ENCODE measurements around the gene PDLIM1. TPM values are rescaled to one million over a fixed set of nuclear protein-coding genes. Genes with fewer than 3 reads are reported as not detected.

The PDLIM1 gene
- polyA plus RNA-seq, 2 donors = 79.9 to 117 TPM

DNA sequence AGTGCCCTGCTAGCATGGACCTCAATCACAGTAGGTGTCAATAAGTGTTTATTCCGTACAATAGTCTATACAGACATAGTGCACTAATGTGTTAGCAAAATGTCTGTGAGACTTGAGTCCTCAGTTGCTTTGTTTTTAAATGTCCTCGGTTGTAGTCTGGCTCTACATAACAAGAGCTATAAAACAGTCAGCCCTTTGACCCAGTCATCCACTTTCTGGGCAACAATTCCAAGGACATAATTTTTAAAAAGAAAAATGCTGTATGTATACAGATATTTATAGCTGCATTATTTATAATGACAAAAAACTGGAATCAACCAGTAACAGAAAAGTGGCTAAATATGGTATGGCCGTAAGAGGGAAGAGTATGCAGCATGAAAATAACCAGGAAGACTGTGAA lies 2.8 kb upstream of the PDLIM1 start:
- no peak overlapping the region for H3K27ac ChIP-seq (ENCODE audit: low read depth in 2 of 2, low read length in 1 of 2)
- H3K4me1 ChIP-seq (ENCODE audit: control insufficient read depth in 2 of 2, insufficient read depth in 2 of 2, low read length in 1 of 2) = peaks cover 11 to 17% of the 10 kb centered on the region in 2 donors
- no peaks in the 10 kb centered on the region for H3K27me3 ChIP-seq (ENCODE audit: control insufficient read depth in 1 of 2, insufficient read depth in 2 of 2, low read length in 2 of 2)
- WGBS, 2 donors = 83 to 85% methylated on average over 3 of the region's 3 CpGs
- no peaks in the 10 kb centered on the region for H3K9me3 ChIP-seq (ENCODE audit: control insufficient read depth in 2 of 2, insufficient read depth in 1 of 2, low read depth in 1 of 2, low read length in 1 of 2)
- H3K4me3 ChIP-seq (ENCODE audit: low read depth in 1 of 2, low read length in 2 of 2) = no peak overlapping the region
- no peaks in the 10 kb centered on the region for H3K36me3 ChIP-seq (ENCODE audit: control insufficient read depth in 2 of 2, insufficient read depth in 2 of 2, low read length in 1 of 2)

DNA sequence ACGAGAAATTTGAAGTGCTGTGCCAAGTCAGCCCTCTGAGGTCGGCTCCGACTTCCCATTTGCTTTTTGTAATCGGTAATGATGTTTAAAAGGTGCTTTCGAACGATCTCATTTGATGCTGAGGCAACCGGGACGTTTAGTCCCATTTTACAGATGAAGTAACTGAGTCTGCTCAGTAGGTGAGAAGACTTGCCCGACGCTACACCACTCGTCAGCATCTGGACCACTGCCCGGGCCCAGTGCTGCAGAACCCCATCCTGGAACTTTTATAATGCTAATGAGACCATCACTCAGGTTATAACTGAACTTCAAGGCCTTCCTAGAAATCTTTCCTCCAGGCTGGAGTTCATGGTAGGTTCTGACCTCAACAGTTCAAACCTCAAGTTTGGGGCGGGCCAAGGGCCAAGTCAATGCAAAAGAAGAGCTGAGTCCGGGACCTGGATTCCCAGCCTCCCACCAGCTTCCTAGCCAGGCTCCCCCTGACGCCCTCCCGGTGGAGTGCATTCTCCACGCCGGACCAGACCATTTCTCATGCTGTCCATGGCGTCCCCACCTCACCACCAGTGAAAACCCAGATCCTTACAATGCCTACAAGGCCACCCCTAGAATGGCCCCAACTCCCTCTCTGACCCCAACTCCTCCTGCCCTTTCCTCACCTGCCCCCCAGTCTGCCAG lies 699 bp upstream of the PDLIM1 start:
- peaks cover 11 to 22% of the 10 kb centered on the region in 2 donors for H3K4me1 ChIP-seq (ENCODE audit: control insufficient read depth in 2 of 2, insufficient read depth in 2 of 2, low read length in 1 of 2)
- 55% methylated on average over 19 of the region's 19 CpGs for WGBS, 2 donors

DNA sequence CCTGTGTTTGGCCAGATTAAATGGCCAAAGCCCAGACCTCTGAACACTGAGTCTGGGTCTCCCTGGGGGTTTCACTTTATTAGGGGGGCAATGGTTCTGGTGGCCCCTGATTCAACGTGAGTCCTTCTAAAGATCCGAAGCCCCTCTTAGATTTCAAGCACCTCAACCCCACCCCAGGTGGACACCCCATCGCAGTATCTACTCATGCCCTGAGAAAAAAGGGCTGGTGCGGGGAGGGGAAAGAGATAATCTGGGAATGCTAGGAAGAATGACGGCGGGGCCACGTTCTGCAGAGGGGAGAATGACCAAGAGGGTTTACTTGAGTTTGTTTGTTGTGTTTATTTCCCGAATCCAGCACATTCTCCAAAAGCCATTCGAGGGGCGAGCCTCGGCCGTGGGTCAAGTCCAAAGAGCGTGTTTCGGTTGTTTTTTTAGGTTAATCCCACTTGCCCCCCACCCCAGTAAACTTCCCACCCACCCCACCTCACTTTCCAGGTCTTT lies 832 bp downstream of the PDLIM1 start:
- Histone ChIP-seq H3K9me3 (ENCODE audit: control insufficient read depth in 2 of 2, insufficient read depth in 1 of 2, low read depth in 1 of 2, low read length in 1 of 2) (no peaks in the 10 kb centered on the region), H3K4me3 (ENCODE audit: low read depth in 1 of 2, low read length in 2 of 2) (peak overlapping the region; percentile 71 to 97), H3K27ac (ENCODE audit: low read depth in 2 of 2, low read length in 1 of 2) (peak overlapping the region; percentile 84 to 85), H3K4me1 (ENCODE audit: control insufficient read depth in 2 of 2, insufficient read depth in 2 of 2, low read length in 1 of 2) (peaks cover 7 to 17% of the 10 kb centered on the region in 2 donors), H3K36me3 (ENCODE audit: control insufficient read depth in 2 of 2, insufficient read depth in 2 of 2, low read length in 1 of 2) (no peaks in the 10 kb centered on the region), H3K27me3 (ENCODE audit: control insufficient read depth in 1 of 2, insufficient read depth in 2 of 2, low read length in 2 of 2) (no peaks in the 10 kb centered on the region)
- WGBS, 2 donors = 19 to 26% methylated on average over 14 of the region's 14 CpGs

More for the DNA sequence above, 699 bp upstream of the PDLIM1 start:
- Histone ChIP-seq H3K27ac (ENCODE audit: low read depth in 2 of 2, low read length in 1 of 2) (peak overlapping the region; percentile 74 to 82), H3K36me3 (ENCODE audit: control insufficient read depth in 2 of 2, insufficient read depth in 2 of 2, low read length in 1 of 2) (no peaks in the 10 kb centered on the region), H3K4me3 (ENCODE audit: low read depth in 1 of 2, low read length in 2 of 2) (peak overlapping the region; percentile 48 to 71), H3K9me3 (ENCODE audit: control insufficient read depth in 2 of 2, insufficient read depth in 1 of 2, low read depth in 1 of 2, low read length in 1 of 2) (no peaks in the 10 kb centered on the region), H3K27me3 (ENCODE audit: control insufficient read depth in 1 of 2, insufficient read depth in 2 of 2, low read length in 2 of 2) (no peaks in the 10 kb centered on the region)

DNA sequence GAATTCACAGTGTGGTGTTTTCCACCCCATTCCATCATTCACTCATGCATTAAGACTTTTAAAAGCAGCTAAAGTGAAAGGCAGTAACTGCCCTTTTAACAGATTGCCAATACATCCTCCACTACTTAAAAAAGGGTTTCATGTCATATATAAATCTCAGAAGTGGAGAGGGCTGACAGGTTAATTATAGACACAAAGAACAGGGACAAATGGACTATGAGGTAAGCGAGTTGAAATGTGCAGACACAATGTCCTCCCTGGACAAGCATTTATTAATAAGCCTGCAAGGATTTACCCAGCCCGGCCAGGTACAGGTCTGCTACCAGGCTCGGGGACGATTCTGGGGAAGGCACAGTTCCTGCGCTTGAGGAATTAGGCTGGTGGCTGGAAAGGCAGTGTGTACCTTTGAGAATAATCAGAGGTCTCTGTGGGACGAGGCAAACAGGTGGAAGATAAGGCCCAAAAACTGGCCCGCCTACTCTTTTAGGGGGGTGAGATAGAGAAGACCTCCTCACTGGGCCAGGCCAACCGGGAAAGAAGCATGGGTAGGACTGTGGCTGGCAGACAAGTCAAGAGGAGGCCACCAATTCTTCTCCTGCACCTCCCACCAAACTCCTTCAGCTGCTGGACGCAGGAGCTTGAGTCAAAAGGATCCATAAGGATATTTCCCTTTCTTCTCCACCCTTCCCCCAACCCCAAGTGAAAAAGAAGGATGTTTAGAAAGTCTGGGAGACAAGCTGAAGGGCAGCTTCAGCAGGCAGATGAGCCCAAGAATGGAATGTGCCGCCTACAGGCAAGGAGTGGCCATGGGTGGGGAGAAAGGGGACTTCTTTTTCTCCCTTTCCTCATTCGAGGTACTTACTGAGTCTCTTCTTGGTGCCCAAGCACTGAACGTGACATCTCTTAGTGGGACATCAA lies 1.5 kb downstream of the PDLIM1 start:
- peaks cover 4 to 14% of the 10 kb centered on the region in 2 donors for H3K4me1 ChIP-seq (ENCODE audit: control insufficient read depth in 2 of 2, insufficient read depth in 2 of 2, low read length in 1 of 2)
- WGBS, 2 donors = 36 to 38% methylated on average over 12 of the region's 12 CpGs
- peak overlapping the region; percentile 71 to 97 for H3K4me3 ChIP-seq (ENCODE audit: low read depth in 1 of 2, low read length in 2 of 2)
- H3K36me3 ChIP-seq (ENCODE audit: control insufficient read depth in 2 of 2, insufficient read depth in 2 of 2, low read length in 1 of 2) = no peaks in the 10 kb centered on the region
- H3K27ac ChIP-seq (ENCODE audit: low read depth in 2 of 2, low read length in 1 of 2) = peak overlapping the region; percentile 84 to 85
- H3K27me3 ChIP-seq (ENCODE audit: control insufficient read depth in 1 of 2, insufficient read depth in 2 of 2, low read length in 2 of 2) = no peaks in the 10 kb centered on the region
- no peaks in the 10 kb centered on the region for H3K9me3 ChIP-seq (ENCODE audit: control insufficient read depth in 2 of 2, insufficient read depth in 1 of 2, low read depth in 1 of 2, low read length in 1 of 2)

DNA sequence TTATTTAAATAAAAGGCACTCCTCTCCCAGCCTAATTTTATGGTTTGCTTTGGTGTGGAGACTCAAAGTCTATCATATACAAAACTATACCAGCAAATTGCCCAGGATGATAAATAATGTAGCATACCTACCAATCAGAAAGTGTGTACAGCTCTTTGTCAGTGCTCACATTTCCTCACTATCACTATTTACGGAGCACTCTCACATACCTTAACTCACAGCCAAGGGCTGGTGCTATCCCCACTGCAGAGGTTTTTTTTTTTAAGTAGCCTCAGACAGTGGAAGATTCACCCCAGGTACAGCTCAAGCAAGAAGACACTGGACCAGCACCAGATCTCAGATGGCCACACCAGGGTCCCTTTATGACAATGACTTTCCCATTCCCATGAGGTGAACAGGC lies 2.5 kb downstream of the PDLIM1 start:
- 44 to 55% methylated on average over 1 of the region's 1 CpG for WGBS, 2 donors
- no peaks in the 10 kb centered on the region for H3K9me3 ChIP-seq (ENCODE audit: control insufficient read depth in 2 of 2, insufficient read depth in 1 of 2, low read depth in 1 of 2, low read length in 1 of 2)
- H3K4me3 ChIP-seq (ENCODE audit: low read depth in 1 of 2, low read length in 2 of 2) = no peak overlapping the region
- H3K27me3 ChIP-seq (ENCODE audit: control insufficient read depth in 1 of 2, insufficient read depth in 2 of 2, low read length in 2 of 2) = no peaks in the 10 kb centered on the region
- H3K4me1 ChIP-seq (ENCODE audit: control insufficient read depth in 2 of 2, insufficient read depth in 2 of 2, low read length in 1 of 2) = peaks cover 4 to 14% of the 10 kb centered on the region in 2 donors
- H3K27ac ChIP-seq (ENCODE audit: low read depth in 2 of 2, low read length in 1 of 2) = peak overlapping the region in 1 of 2 donors; percentile 15
- H3K36me3 ChIP-seq (ENCODE audit: control insufficient read depth in 2 of 2, insufficient read depth in 2 of 2, low read length in 1 of 2) = no peaks in the 10 kb centered on the region

DNA sequence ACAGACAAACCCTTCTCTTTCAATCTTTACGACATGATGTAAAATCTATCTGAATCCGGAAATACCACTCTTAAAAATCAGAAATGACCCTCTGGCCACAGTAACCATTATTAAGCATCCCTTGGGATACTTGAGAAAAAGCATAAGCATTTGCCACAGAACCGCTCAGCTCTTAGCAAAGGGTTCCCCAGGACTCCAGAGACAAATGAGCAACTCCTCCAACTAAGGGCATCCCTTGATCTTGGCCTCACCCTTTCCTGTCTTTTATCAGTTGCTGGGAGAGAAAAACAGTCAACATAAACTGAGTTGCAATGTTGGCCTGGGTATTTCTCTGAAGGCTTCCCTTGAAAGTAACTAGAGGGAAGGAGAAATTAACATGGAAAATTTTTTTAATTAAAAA lies 3.5 kb downstream of the PDLIM1 start:
- Histone ChIP-seq H3K4me1 (ENCODE audit: control insufficient read depth in 2 of 2, insufficient read depth in 2 of 2, low read length in 1 of 2) (peaks cover 4 to 14% of the 10 kb centered on the region in 2 donors), H3K4me3 (ENCODE audit: low read depth in 1 of 2, low read length in 2 of 2) (no peak overlapping the region)
- WGBS, 2 donors = 44 to 60% methylated on average over 3 of the region's 3 CpGs

DNA sequence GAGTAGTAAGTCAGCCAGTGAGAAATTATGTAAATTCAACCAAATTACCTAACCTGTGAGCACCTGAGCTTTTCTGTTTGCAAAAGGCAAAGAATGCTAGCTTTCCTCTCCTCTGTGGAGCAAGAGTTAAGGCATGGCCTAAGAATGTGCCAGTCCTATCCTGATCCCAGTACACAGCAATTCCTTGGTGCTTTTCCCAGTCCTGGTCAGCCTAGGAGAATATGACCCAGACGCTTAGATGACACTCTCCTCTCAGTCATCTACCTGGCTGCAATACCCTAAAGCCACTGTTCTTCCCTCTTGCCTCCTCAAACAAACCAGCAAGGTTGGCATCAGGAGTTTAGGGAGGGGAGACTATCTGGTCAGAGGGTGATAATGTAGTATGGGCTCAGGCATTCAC lies 4.1 kb downstream of the PDLIM1 start:
- Histone ChIP-seq H3K4me3 (ENCODE audit: low read depth in 1 of 2, low read length in 2 of 2) (no peak overlapping the region), H3K27ac (ENCODE audit: low read depth in 2 of 2, low read length in 1 of 2) (no peak overlapping the region), H3K9me3 (ENCODE audit: control insufficient read depth in 2 of 2, insufficient read depth in 1 of 2, low read depth in 1 of 2, low read length in 1 of 2) (no peaks in the 10 kb centered on the region), H3K36me3 (ENCODE audit: control insufficient read depth in 2 of 2, insufficient read depth in 2 of 2, low read length in 1 of 2) (no peaks in the 10 kb centered on the region), H3K27me3 (ENCODE audit: control insufficient read depth in 1 of 2, insufficient read depth in 2 of 2, low read length in 2 of 2) (no peaks in the 10 kb centered on the region), H3K4me1 (ENCODE audit: control insufficient read depth in 2 of 2, insufficient read depth in 2 of 2, low read length in 1 of 2) (peaks cover 4 to 14% of the 10 kb centered on the region in 2 donors)
- WGBS, 2 donors = 45 to 61% methylated on average over 1 of the region's 1 CpG

More for the DNA sequence above, 3.5 kb downstream of the PDLIM1 start:
- Histone ChIP-seq H3K36me3 (ENCODE audit: control insufficient read depth in 2 of 2, insufficient read depth in 2 of 2, low read length in 1 of 2) (no peaks in the 10 kb centered on the region), H3K9me3 (ENCODE audit: control insufficient read depth in 2 of 2, insufficient read depth in 1 of 2, low read depth in 1 of 2, low read length in 1 of 2) (no peaks in the 10 kb centered on the region), H3K27me3 (ENCODE audit: control insufficient read depth in 1 of 2, insufficient read depth in 2 of 2, low read length in 2 of 2) (no peaks in the 10 kb centered on the region), H3K27ac (ENCODE audit: low read depth in 2 of 2, low read length in 1 of 2) (no peak overlapping the region)

DNA sequence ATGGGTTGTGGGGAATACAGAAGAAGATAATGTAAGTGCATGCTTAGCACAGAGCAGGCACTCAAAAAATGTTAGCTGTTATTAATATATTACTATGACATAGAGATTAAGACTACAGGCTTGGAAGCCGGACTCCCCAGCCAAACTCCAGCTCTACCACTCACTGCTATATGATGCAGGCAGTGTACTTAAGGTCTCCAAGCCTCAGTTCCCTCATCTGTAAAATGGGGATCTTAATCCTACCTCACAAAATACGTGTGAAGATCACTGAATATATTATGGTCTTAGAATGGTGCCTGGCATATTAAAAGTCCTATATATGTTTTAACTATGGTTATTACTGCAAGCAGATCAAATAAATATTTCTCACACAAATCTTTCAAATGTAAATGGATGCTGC lies 5.2 kb downstream of the PDLIM1 start:
- 75 to 80% methylated on average over 2 of the region's 2 CpGs for WGBS, 2 donors
- Histone ChIP-seq H3K9me3 (ENCODE audit: control insufficient read depth in 2 of 2, insufficient read depth in 1 of 2, low read depth in 1 of 2, low read length in 1 of 2) (no peaks in the 10 kb centered on the region), H3K36me3 (ENCODE audit: control insufficient read depth in 2 of 2, insufficient read depth in 2 of 2, low read length in 1 of 2) (no peaks in the 10 kb centered on the region), H3K4me3 (ENCODE audit: low read depth in 1 of 2, low read length in 2 of 2) (no peak overlapping the region), H3K4me1 (ENCODE audit: control insufficient read depth in 2 of 2, insufficient read depth in 2 of 2, low read length in 1 of 2) (peaks cover 0 to 9% of the 10 kb centered on the region in 2 donors), H3K27ac (ENCODE audit: low read depth in 2 of 2, low read length in 1 of 2) (no peak overlapping the region), H3K27me3 (ENCODE audit: control insufficient read depth in 1 of 2, insufficient read depth in 2 of 2, low read length in 2 of 2) (no peaks in the 10 kb centered on the region)

DNA sequence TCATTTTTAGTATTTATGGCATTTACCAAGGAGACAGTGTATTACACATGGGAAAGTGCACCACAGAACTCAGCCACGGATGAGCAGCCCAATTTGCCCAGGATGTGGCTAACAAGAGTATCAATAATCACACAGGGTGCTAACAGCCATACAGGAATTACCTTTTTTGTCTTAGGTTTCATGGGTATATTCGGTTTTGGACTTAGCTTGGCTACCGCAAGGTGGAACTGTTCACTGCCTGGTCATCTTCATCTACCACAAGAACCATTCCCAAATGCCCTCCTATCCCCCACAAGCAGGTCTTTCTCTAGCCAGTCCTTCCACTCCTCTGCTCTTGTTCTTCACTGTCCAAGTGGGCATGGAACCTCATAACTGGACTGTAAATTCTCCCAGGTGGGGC lies 6.0 kb downstream of the PDLIM1 start:
- Histone ChIP-seq H3K4me1 (ENCODE audit: control insufficient read depth in 2 of 2, insufficient read depth in 2 of 2, low read length in 1 of 2) (peaks cover 0 to 9% of the 10 kb centered on the region in 2 donors), H3K9me3 (ENCODE audit: control insufficient read depth in 2 of 2, insufficient read depth in 1 of 2, low read depth in 1 of 2, low read length in 1 of 2) (no peaks in the 10 kb centered on the region), H3K36me3 (ENCODE audit: control insufficient read depth in 2 of 2, insufficient read depth in 2 of 2, low read length in 1 of 2) (no peaks in the 10 kb centered on the region), H3K27ac (ENCODE audit: low read depth in 2 of 2, low read length in 1 of 2) (no peak overlapping the region), H3K27me3 (ENCODE audit: control insufficient read depth in 1 of 2, insufficient read depth in 2 of 2, low read length in 2 of 2) (no peaks in the 10 kb centered on the region), H3K4me3 (ENCODE audit: low read depth in 1 of 2, low read length in 2 of 2) (no peak overlapping the region)
- 74 to 76% methylated on average over 3 of the region's 3 CpGs for WGBS, 2 donors
